Fibroblast of mammary gland (primary cell): ENCODE measurements around the gene BRD9.
A peak's percentile ranks its signal among the peaks of the same experiment; 100 is the strongest.

ENCODE experiments used
- DNase-seq: peaks from one replicate; pipeline ENCODE4 v3.0.0-alpha.2; 2010; ENCODE audit warnings: low read depth
- H3K4me3 ChIP-seq: 2 replicates; pipeline ENCODE4 v1.5.1; 2011; ENCODE audit warnings: low read depth, mild to moderate bottlenecking, low read length, moderate library complexity; ENCODE audit not compliant: control insufficient read depth
- TF ChIP-seq, protein P1 (sequence below): conservative IDR thresholded peaks from 2 replicates; pipeline ENCODE4 v1.5.1; 2011; ENCODE audit warnings: low read depth, low read length, inconsistent platforms; ENCODE audit not compliant: control insufficient read depth, insufficient read depth

BRD9 gene

DNA sequence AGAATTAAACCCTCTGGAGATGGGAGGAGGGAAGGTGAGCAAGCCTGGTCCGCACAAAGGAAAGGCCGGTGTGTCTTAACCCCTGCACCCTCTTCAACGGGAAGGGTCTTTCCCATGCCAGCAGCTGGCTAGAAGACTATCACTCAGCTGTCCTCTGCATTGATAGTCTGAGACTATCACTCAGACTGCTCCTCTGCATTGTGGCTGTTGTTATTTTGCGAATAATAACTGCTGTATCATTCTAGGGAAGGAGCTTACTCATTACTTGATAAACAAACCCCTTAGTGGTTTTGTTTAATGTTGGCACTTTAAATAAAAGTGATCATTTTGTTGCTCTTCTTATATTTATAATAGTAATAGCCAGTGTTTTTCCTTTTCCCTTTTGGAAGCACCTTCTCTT, 8.2 kb upstream of the BRD9 start:
- TF ChIP-seq, protein P1, sequence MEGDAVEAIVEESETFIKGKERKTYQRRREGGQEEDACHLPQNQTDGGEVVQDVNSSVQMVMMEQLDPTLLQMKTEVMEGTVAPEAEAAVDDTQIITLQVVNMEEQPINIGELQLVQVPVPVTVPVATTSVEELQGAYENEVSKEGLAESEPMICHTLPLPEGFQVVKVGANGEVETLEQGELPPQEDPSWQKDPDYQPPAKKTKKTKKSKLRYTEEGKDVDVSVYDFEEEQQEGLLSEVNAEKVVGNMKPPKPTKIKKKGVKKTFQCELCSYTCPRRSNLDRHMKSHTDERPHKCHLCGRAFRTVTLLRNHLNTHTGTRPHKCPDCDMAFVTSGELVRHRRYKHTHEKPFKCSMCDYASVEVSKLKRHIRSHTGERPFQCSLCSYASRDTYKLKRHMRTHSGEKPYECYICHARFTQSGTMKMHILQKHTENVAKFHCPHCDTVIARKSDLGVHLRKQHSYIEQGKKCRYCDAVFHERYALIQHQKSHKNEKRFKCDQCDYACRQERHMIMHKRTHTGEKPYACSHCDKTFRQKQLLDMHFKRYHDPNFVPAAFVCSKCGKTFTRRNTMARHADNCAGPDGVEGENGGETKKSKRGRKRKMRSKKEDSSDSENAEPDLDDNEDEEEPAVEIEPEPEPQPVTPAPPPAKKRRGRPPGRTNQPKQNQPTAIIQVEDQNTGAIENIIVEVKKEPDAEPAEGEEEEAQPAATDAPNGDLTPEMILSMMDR: no peak
- no peak overlapping the region for H3K4me3 ChIP-seq
- no peak for DNase-seq

DNA sequence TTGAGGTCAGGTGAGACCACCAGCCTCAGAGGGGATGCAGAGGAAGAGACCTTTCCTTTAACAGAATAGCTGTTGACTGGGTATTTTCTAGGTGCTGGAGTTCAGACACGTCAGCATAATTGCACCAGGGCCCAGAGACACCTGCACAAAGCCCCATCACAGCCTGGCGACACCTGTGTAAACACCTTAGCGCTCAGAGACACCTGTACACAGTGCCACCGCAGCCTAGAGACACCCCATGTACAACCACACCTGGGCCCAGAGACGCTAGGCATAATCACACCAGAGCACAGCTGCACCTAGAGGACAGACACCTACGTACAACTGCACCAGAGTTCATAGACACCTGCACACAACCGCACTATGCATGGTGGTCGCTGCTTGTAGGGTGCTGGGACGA, 1.1 kb upstream of the BRD9 start:
- DNase-seq: no peak
- peak overlapping the region; percentile 70 for H3K4me3 ChIP-seq
- TF ChIP-seq, protein P1: no peak

DNA sequence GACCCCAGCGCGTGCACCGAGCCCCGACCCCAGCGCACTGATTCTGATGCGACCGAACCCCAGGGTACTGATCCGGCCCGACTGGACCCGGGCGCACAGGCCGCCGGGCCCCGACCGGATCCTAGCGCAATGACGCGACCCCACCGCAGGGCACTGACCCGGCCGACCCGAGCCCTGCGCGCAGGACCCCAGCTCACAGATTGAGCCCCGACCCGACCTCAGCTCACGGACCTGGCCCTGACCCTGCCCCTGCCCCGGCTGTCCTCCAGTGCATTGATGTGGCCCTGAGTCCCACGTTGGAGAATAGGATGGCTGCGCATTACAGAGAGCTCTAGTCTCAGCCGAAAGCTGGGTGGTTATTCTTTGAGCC, 521 bp upstream of the BRD9 start:
- TF ChIP-seq, protein P1: no peak
- no peak for DNase-seq
- peak overlapping the region; percentile 70 for H3K4me3 ChIP-seq

DNA sequence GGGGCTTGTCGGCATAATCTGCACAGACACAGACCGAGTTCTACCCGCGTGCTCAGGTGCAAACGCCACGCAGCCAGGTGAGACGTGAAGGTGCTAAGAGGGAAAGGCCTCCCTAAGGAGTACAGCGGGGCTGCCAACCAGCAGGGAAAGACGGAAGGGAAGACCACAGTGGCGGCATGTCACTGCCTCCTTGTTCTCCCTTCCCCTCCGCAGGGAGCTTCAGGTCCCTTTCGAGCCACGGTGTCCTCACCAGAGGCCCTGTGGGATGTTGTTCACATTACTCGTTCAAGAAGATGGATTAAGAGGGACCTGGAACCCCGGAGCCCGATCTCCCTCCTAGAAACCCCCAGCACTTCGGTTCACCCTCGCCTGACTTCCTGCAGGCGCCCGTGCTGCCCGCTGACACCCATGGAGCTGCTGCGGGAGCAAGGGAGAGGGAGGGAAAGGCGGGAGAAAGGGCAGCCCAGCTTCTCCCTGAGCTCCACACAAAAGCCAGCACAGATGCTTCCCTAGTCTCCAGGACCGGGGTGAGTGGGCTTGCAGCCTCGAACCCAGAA, 686 bp downstream of the BRD9 start:
- DNase-seq: peak; percentile 8
- peak overlapping the region; percentile 92 for H3K4me3 ChIP-seq
- TF ChIP-seq, protein P1: no peak

DNA sequence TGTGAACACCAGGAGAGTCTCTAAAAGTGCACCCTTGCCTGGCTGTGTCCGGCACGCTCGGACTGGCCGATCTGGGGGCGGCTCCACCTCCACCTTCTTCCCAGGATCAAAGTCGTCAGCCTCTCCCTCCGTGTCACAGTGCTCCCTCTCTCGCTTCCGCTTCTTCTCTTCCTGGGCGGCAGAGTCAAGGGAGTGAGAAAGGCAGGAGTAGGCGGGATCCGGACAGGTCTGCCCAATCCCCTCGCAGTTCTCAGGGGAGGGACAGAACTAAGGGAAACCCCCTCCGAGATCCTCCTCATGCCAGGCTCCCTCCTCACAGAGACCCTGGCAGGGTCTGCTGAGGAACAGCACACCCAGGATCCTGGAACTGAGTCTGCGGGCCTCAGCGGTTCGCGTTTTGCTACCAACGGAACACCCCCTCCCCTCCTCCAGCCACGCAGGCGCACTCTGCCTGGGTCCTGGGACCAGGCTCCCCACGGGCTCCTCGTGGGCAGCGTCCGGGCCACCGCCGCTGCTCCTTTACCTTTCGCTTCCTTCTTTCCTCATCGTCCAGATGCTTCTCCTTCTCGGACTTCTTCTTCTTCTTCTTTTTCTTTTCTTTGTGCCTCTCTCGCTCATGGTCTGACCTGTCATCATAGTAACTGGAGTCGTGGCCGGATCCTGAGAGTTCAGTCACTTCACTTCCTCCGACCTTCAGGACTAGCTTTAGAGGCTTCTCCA, 1.3 kb downstream of the BRD9 start:
- H3K4me3 ChIP-seq: peak overlapping the region; percentile 92
- TF ChIP-seq, protein P1: no peak
- DNase-seq: peak; percentile 56

DNA sequence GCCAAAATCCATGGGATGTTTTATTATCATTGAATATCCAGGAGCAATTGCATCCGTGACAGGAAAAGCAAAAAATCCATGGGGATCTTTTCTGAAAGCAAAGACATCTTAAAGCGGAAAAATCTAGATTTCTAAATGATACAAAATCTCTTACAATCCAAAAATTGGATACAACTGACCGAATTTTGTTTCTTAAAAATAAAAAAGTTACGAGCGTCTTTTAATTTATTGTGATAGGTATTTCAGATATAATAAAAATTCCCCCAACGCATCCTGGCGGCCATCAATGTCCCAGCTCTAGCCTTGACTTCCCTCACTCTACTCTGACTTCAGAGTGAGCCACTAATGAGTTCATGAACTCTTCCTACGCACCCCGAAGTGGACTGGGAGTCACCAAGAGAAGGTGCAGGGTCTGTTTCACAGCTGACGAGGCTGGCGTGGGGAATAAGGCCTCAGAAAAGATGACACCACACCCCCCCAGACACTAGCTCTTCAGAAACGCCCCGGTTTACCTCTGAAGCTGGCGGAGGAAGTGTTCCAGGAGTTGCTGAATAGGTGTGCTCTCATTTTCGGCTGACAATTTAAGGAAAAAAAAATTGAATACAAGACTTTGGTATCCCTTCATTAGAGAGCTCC, 3.4 kb downstream of the BRD9 start:
- H3K4me3 ChIP-seq: no peak overlapping the region
- TF ChIP-seq, protein P1: no peak
- no peak for DNase-seq

DNA sequence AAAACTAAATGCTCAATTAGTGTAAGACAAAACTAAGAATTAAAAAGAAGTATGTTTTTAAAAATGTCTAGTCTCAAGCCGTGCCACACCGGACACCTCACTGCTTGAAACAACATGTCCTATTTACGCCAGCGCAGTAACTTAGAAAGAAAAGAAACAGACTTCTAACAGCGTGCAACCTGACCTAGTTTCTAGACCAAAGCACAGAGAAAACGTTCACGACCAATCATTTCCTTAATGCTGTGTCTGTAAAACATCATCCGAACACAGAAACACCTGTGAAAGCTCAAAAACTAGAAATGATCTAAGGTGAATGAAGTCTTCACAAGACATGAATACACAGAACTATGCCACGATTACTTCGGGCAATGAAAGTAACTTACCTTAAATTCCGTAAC, 4.0 kb downstream of the BRD9 start:
- DNase-seq: no peak
- TF ChIP-seq, protein P1: no peak

More for the DNA sequence above, 4.0 kb downstream of the BRD9 start:
- no peak overlapping the region for H3K4me3 ChIP-seq
